HG02870 (cell line): ENCODE data around the gene MARS2.
"Not testable (repeated sequence)": the region's sequence is repeated elsewhere in the genome, so short reads cannot be mapped to it uniquely, and the experiment has no call there.

Source experiments
- ATAC-seq: cut with Tn5 transposase; IDR thresholded peaks from one replicate; pipeline ENCODE4 v1.9.1; 2021; ENCODE audit warnings: mild to moderate bottlenecking, moderate library complexity; ENCODE audit not compliant: unreplicated experiment

The MARS2 gene

DNA sequence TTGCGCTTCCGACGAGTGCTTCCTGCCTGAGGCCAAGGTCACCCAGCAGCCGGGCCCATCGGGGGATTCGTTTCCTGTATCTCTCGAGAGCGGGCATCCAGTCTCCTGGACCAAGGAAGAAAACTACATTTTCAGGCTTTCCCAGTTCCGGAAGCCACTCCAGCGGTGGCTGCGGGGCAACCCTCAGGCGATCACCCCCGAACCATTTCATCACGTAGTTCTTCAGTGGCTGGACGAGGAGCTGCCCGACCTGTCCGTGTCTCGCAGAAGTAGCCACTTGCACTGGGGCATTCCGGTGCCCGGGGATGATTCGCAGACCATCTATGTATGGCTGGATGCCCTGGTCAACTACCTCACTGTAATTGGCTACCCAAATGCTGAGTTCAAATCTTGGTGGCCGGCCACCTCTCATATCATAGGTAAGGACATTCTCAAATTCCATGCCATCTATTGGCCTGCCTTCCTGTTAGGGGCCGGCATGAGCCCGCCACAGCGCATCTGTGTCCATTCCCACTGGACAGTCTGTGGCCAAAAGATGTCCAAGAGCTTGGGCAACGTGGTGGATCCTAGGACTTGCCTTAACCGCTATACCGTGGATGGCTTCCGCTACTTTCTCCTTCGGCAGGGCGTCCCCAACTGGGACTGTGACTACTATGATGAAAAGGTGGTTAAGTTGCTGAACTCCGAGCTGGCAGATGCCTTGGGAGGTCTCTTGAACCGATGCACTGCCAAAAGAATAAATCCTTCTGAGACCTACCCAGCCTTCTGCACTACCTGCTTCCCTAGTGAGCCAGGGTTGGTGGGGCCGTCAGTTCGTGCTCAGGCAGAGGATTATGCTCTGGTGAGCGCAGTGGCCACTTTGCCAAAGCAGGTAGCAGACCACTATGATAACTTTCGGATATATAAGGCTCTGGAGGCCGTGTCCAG, 1.0 kb downstream of the MARS2 start:
- ATAC-seq = no peak

DNA sequence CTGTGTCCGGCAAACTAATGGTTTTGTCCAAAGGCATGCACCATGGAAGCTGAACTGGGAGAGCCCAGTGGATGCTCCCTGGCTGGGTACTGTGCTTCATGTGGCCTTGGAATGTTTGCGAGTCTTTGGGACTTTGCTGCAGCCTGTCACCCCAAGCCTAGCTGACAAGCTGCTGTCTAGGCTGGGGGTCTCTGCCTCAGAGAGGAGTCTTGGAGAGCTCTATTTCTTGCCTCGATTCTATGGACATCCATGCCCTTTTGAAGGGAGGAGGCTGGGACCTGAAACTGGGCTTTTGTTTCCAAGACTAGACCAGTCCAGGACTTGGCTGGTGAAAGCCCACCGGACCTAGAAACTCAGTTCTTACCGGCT, 1.7 kb downstream of the MARS2 start:
- ATAC-seq = no peak

DNA sequence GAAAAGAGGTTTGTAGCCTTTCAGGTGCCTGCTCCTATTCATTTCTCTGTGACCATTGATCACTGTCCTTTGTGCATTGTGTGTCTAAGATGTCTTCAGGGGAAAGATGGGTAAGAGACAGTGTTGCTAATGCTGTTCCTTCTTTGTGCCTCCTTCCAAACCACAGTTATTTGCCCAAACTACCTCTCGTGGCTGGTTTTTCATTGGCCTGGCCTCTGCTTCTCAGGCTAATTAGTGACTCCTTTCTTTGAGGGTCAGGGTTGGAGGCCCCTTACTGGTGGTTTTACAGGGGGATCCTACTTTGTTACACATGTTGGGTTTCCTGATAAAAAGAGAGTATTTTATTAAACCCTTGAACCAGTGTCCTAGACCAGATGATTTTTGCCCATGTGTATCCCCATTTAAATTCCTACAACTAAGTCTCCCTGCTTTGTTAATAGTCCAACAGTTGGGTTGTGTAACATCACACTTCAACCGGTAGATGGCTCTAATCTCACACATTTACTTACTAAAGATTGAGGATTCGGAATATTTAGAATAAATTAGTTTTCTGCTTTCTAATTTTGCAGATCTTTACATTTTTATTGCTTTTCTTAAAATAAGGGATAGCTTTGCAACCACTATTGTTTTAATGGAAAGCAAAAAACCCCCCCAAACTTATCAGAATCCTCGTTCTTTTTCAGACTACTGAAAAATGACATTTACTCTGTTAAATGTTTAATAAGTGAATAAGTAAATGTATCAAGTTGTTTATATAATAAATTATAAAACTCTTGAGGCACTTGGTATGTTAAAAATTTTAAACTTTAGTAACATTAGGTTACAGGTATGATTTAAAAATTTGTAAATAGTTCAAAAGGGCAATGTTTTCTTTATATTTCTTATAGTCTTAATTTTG, 2.4 kb downstream of the MARS2 start:
- no peak for ATAC-seq

DNA sequence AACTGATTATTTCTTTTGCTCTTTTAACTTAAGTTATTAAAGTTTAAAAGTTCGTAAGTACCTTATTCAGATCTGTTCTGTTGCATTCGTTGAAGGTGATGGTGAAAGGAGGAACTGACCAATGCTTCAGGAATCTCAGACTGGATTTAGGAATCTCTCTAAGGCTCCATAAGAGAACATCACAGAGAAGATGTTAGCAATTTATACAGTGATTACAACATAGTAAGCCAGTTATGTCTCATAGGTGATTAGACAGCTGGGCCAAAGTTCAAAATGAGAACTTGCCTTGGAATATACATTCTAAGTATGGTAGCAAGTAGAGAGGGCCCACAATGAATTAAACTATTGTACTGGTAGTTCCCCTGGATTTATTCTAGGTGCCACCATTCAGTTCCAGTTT, 3.2 kb downstream of the MARS2 start:
- no peak for ATAC-seq

DNA sequence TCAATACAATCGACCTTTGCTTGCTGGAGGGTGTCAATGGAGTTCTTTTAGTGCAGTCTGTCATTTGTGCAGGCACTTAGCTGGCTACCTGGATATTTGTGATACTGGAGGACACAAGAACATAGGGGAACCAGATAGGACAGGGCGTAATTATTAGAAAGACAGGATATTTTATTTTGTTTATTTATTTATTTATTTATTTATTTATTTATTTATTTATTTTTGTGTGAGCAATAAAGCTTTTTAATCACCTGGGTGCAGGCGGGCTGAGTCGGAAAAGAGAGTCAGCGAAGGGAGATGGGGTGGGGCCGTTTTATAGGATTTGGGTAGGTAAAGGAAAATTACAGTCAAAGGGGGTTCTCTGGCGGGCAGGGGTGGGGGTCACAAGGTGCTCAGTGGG, 4.0 kb downstream of the MARS2 start:
- not testable (repeated sequence) for ATAC-seq

DNA sequence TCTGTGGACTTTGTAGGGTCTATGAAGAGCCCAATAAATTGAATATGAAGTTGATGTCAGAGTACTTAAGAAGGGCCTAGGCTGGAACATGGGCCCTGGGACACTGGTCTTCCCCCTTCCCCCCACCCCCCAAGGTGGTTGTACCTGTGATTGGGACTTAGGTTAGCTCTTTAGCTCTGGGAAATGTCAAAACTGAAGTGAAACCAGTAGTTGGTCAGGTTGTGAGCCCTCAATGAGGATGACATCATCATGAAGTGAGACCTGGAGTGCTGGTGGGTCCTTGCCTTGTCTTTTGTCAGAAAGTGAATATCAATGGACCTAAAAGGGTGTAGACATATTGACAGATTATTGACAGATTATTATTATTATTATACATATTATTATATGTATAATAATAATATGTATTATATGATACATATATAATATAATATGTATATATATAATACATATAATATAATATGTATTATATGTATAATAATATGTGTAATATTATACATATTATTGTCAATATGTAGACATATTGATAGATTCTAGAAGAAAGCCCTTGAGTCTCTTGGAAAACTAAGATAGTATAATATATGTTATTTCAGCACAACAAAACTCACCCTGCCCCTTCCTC, 5.4 kb downstream of the MARS2 start:
- peak; percentile 90 for ATAC-seq

DNA sequence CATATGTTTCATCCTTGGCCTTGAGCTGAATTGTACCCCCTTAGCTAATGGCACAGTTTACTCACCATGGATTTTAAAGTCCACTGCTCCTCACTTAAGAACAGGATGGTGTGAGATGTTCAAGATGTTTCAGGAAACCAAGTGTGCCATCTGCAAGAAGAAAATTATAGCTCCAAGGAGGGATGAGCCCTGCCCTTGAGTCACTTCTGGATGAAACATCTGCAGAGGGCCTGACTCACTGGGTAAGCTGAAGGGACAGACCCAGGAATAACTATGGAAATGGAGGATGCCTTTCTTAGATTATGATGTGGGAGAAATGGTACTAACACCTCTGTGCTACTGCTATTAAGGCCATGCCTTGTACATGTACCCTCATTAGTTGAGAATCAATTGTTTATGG, 6.4 kb downstream of the MARS2 start:
- no peak for ATAC-seq

DNA sequence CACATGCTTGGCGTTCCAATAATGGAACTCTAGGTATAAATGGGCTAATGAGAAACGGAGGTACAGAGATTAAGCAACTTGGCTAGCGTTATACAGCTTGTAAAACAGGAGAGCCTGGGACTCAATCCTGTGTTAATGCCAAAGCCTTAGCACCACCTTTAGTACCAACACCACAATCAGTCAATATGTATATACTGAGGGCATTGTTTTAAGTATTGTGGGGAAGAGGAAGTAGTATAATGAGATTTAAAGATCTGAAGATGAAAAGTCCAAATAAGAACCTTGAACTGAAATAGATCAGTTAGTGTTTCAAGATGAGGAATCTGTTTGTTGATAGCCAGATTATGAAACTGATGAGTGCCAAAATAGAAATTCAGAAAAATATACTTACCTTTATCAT, 8.1 kb downstream of the MARS2 start:
- ATAC-seq = no peak

DNA sequence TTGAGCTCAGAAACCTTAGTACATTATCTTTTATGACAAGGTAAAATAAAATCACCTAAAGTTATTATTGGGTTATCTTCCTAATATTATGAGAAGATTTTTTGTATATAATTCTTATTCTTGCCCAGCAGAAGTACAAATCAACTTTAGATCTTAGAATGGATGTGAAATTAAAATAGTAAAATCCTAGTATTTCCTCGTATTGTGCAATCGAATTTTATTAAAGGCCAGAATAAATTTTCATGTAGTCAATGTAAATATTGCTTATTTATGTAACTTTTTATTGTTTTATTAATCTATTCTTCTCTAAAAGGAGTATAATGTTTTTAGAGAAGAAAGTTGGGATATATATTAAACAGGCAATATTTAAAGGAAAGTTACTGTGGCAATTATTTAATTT, 12.7 kb downstream of the MARS2 start:
- no peak for ATAC-seq

DNA sequence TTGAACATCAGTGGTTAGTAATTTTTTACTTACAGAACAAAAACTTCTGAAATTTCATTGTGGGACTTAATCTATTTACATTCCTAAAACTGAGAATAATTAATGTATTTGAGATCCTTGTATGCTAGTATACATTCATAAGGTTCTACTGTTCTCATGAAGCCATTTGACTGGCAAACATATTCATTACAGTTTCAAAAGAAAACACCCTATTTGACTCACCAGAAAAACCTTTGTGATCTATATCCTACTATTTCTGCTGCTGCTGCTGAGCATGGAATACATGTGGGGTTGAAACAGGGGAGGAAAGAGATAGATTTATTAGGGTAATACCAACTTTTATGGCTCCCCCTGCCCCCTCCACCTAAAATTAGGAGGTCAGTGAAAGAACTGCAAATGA, 21.8 kb downstream of the MARS2 start:
- ATAC-seq = no peak

DNA sequence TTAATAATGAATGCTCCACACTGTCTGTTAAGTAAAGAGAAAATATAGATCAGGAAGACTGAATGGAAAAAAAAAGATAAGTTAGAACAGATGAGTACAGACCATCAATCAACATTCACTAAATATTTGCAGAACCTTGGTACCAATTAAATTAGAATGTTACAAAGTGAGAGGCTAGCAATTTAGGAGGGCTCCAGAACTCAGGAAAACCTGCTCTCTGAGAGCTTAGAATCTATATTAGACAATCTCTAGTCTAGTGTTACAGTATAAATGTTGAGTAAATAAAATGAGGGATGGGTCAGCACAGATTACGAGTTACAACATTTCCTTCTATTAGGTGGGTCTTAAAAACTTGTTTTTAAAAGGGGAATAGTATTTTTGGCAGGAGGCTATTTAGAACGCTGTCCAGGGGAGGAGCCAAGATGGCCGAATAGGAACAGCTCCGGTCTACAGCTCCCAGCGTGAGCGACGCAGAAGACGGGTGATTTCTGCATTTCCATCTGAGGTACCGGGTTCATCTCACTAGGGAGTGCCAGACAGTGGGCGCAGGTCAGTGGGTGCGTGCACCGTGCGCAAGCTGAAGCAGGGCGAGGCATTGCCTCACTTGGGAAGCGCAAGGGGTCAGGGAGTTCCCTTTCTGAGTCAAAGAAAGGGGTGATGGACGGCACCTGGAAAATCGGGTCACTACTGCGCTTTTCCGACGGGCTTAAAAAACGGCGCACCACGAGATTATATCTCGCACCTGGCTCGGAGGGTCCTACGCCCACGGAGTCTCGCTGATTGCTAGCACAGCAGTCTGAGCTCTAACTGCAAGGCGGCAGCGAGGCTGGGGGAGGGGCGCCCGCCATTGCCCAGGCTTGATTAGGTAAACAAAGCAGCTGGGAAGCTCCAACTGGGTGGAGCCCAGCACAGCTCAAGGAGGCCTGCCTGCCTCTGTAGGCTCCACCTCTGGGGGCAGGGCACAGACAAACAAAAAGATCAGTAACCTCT, 23.7 kb downstream of the MARS2 start:
- not testable (repeated sequence) for ATAC-seq

DNA sequence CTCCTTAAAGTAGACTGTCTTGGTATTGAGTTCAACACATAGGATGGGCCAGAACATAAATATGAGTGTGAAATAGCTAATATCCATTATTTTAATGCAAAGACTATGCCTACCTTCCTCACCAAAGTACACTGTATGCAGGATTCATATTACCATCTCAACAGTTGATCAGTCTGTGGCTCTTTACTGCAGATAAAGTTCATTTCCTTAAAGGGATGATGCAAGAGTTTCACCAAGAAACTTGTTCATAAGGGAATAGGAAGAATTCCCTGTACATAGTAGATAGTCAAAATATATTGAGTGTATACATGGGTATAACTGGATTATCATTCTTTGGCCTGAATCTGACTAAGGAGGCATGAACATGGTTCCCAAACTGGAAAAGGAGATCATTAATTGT, 35.0 kb downstream of the MARS2 start:
- no peak for ATAC-seq
